Esophagus muscularis mucosa (tissue), 4 donors: Measurements from ENCODE around the gene RCCD1. TPM values are rescaled to one million over a fixed set of nuclear protein-coding genes. Genes with fewer than 3 reads are reported as not detected.
"Not testable (repeated sequence)": the region's sequence is repeated elsewhere in the genome, so short reads cannot be mapped to it uniquely, and the experiment has no call there.

Experiments
- DNase-seq: peaks from one replicate; pipeline ENCODE4 v3.0.0-alpha.2; 2017; ENCODE audit errors: extremely low spot score
- H3K27ac ChIP-seq, 4 donors: fragments of 200-600 bp; sonication (generic); replicated peaks in 1 of 4; 1 replicate in 3 of 4; 2 replicates in 1 of 4; pipeline ENCODE4 v1.5.1; 2016 to 2019; ENCODE audit warnings: mild to moderate bottlenecking in 1 of 4
- H3K27me3 ChIP-seq, 4 donors: fragments of 200-600 bp; sonication (generic); one replicate each; pipeline versions ENCODE4 v1.5.1 to v1.6.0; 2016 to 2019
- H3K36me3 ChIP-seq, 4 donors: fragments of 200-600 bp; sonication (generic); one replicate each; pipeline ENCODE4 v1.5.1; 2016 to 2019
- H3K4me1 ChIP-seq, 4 donors: fragments of 200-600 bp; sonication (generic); one replicate each; pipeline ENCODE4 v1.5.1; 2016 to 2019
- H3K4me3 ChIP-seq, 4 donors: fragments of 200-600 bp; sonication (generic); 1 replicate in 2 of 4; 2 replicates in 2 of 4; pipeline ENCODE4 v1.5.1; 2016 to 2019; ENCODE audit warnings: mild to moderate bottlenecking in 4 of 4, moderate library complexity in 1 of 4
- H3K9me3 ChIP-seq, 4 donors: fragments of 200-600 bp; sonication (generic); 1 replicate in 3 of 4; 2 replicates in 1 of 4; pipeline ENCODE4 v1.5.1; 2016 to 2019
- CTCF ChIP-seq, 3 experiments: fragments of 200-600 bp in 2 of 3; fragments of 450-650 bp in 1 of 3; sonication (generic) in 2 of 3; IDR thresholded peaks; one replicate each; pipeline ENCODE4 v1.5.1; 2017 to 2019; ENCODE audit warnings: antibody characterized with exemption in 3 of 3, mild to moderate bottlenecking in 2 of 3, moderate library complexity in 1 of 3
- EP300 ChIP-seq: sonication (generic); formaldehyde crosslinking; IDR thresholded peaks from one replicate; pipeline ENCODE4 v1.6.1; 2017; ENCODE audit warnings: antibody characterized with exemption
- POLR2A ChIP-seq: fragments of 450-650 bp; IDR thresholded peaks from one replicate; pipeline ENCODE4 v1.6.1; 2017; ENCODE audit warnings: antibody characterized with exemption, moderate library complexity, mild to moderate bottlenecking, low read depth
- POLR2AphosphoS5 ChIP-seq, 2 donors: sonication (generic); formaldehyde crosslinking; IDR thresholded peaks; one replicate each; pipeline ENCODE4 v1.6.1; 2017; ENCODE audit warnings: antibody characterized with exemption in 2 of 2
- WGBS: methylation state at CpG from one replicate; pipeline ENCODE4 v1.1.5; 2018; 5-methylcytosine and 5-hydroxymethylcytosine counted together
- intact Hi-C: fragments of 100-400 bp; cut with DNase I; formaldehyde crosslinking; loops from one replicate; pipeline ENCODE4 v1.15.1; 2023
- total RNA-seq, 4 donors: library from RNA; depleted of rRNA; stranded (reverse); fragments of >200 nt; gene quantifications; one replicate each; pipeline versions ENCODE4 v1.1.0 to v1.2.1, GENCODE V29; 2016

Gene RCCD1
- total RNA-seq, 4 donors from 2014 or later: 5.3 to 12.7 (median 9.2) TPM

GRCh38 chr15:90917569-90917968 lies 37.1 kb upstream of the RCCD1 start:
- no peak overlapping the region for H3K27ac ChIP-seq
- 86% methylated on average over 8 of the region's 12 CpGs for WGBS
- DNase-seq: no peak
- peaks cover 0 to 10% (median 0%) of the 10 kb centered on the region in 4 donors for H3K4me1 ChIP-seq
- no peaks in the 10 kb centered on the region for H3K27me3 ChIP-seq
- no peaks in the 10 kb centered on the region for H3K9me3 ChIP-seq
- intact Hi-C loops: no loop called here
- no peak overlapping the region for H3K4me3 ChIP-seq
- TF ChIP-seq EP300: no peak
- TF ChIP-seq POLR2AphosphoS5 (IDR thresholded peaks at IDR 0.05): no peak
- no peak for TF ChIP-seq POLR2A
- no peak for TF ChIP-seq CTCF (IDR thresholded peaks at IDR 0.05)
- H3K36me3 ChIP-seq: peaks cover 65 to 95% (median 90%) of the 10 kb centered on the region in 4 donors

- intact Hi-C loops: no loop called here
- Histone ChIP-seq H3K4me3 (no peak overlapping the region), H3K36me3 (peaks cover 58 to 89% (median 83%) of the 10 kb centered on the region in 4 donors), H3K27me3 (no peaks in the 10 kb centered on the region), H3K4me1 (peaks cover 0 to 10% (median 0%) of the 10 kb centered on the region in 4 donors), H3K27ac (no peak overlapping the region), H3K9me3 (no peaks in the 10 kb centered on the region)
- WGBS: 97% methylated on average over 22 of the region's 23 CpGs
- DNase-seq: no peak
- TF ChIP-seq CTCF (IDR thresholded peaks at IDR 0.05) (no peak), EP300 (no peak), POLR2AphosphoS5 (IDR thresholded peaks at IDR 0.05) (no peak), POLR2A (no peak)
Observed at GRCh38 chr15:90918034-90918788, 36.5 kb upstream of the RCCD1 start.

- no peaks in the 10 kb centered on the region for H3K9me3 ChIP-seq
- no peak for DNase-seq
- H3K27ac ChIP-seq: no peak overlapping the region
- peaks cover 52 to 83% (median 77%) of the 10 kb centered on the region in 4 donors for H3K36me3 ChIP-seq
- intact Hi-C loops: no loop called here
- H3K27me3 ChIP-seq: no peaks in the 10 kb centered on the region
- no peak overlapping the region for H3K4me3 ChIP-seq
- H3K4me1 ChIP-seq: peaks cover 0 to 10% (median 0%) of the 10 kb centered on the region in 4 donors
- TF ChIP-seq EP300: no peak
- TF ChIP-seq POLR2A: no peak
- no peak for TF ChIP-seq POLR2AphosphoS5 (IDR thresholded peaks at IDR 0.05)
- TF ChIP-seq CTCF (IDR thresholded peaks at IDR 0.05): no peak
- WGBS: 87% methylated on average over 6 of the region's 6 CpGs
Observed at GRCh38 chr15:90918835-90919234, 35.8 kb upstream of the RCCD1 start.

- no peak overlapping the region for H3K4me3 ChIP-seq
- TF ChIP-seq EP300: no peak
- TF ChIP-seq CTCF (IDR thresholded peaks at IDR 0.05): no peak
- no peak for TF ChIP-seq POLR2A
- no peak for TF ChIP-seq POLR2AphosphoS5 (IDR thresholded peaks at IDR 0.05)
- no peak for DNase-seq
- WGBS: 88% methylated on average over 4 of the region's 4 CpGs
- intact Hi-C loops: no loop called here
- H3K4me1 ChIP-seq: peaks cover 0 to 10% (median 0%) of the 10 kb centered on the region in 4 donors
- H3K36me3 ChIP-seq: peaks cover 35 to 52% (median 47%) of the 10 kb centered on the region in 4 donors
- no peaks in the 10 kb centered on the region for H3K9me3 ChIP-seq
- H3K27ac ChIP-seq: no peak overlapping the region
- no peaks in the 10 kb centered on the region for H3K27me3 ChIP-seq
Observed at GRCh38 chr15:90921887-90922286, 32.8 kb upstream of the RCCD1 start.

- DNase-seq, H3K27ac ChIP-seq, H3K9me3 ChIP-seq, intact Hi-C loops, H3K4me3 ChIP-seq, H3K4me1 ChIP-seq, H3K27me3 ChIP-seq: not testable (repeated sequence)
- 89% methylated on average over 7 of the region's 7 CpGs for WGBS
- H3K36me3 ChIP-seq: peaks cover 27 to 43% (median 37%) of the 10 kb centered on the region in 4 donors
Observed at GRCh38 chr15:90922712-90923322, 31.9 kb upstream of the RCCD1 start.
